Measurements from ENCODE around the gene HDAC4. TPM values are rescaled to one million over a fixed set of nuclear protein-coding genes. Genes with fewer than 3 reads are reported as not detected.
A peak's percentile ranks its signal among the peaks of the same experiment; 100 is the strongest.
"Not testable (repeated sequence)": the region's sequence is repeated elsewhere in the genome, so short reads cannot be mapped to it uniquely, and the experiment has no call there.

The HDAC4 gene
- total RNA-seq, 1 donor from 2014 or later = 30.7 TPM

DNA sequence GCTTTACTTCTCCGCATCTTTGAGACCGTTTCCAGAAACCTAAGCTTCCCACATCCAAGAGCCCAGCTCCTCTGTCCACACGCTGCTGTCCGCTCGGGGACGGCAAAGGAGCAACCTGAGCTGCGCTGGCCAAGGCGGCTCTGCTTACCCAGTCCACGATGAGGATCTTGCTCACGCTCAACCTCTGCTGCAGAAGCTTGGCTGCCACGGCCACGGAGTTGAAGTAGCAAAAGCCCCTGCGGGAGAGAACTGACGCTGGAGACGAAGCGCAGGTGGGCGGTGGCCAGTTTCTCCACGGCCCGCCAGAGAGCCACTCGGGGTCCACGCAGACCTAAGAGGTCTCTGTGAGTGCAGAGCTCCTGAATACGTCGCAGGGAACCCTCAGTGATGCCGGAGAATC, 316.8 kb downstream of the HDAC4 start:
- no peak for ATAC-seq
- no peak for DNase-seq (ENCODE audit: missing footprints)
- intact Hi-C loops (cut with DNase I) = no loop called here

DNA sequence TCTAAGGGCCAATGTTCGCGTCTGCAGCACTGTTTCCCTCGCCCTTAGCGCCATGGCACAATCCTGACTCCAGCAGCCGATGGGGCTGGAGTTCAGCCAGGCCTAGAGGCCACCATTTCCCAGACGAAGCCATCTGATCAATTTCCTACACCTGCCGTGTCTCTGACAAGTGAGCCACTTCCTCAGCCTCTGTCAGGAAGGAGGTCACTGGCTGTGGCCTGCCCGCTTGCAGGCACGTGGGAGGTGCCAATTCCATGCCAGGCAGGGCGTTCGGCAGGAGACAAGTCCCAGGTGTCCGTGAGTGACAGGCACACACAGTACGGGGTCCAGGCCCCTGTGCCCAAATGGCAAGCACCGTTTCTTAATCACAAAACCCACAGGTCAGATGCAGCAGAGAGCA, 318.4 kb downstream of the HDAC4 start:
- intact Hi-C loops (cut with DNase I) = no loop called here
- ATAC-seq = no peak
- no peak for DNase-seq (ENCODE audit: missing footprints)

DNA sequence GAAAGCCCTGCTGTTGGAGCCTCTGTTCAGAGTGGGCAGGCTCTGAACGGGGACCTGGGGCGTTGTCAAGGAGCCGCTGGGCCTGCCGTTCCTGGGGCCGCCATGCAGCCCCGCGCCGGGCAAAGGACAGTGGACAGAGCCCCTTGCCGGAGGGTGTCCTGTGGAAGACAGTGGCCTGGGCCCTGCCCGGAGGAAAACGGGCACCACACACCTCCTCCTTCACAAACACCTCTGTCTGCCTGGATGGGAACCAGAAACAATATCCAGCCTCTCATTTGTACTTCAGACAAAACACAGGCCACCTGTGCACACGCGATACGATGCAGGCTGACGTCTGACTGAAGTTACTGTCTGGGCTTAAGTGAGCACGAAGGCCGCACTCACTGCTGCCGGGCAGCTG, 319.2 kb downstream of the HDAC4 start:
- DNase-seq (ENCODE audit: missing footprints) = no peak
- intact Hi-C loops (cut with DNase I) = no loop called here
- no peak for ATAC-seq

DNA sequence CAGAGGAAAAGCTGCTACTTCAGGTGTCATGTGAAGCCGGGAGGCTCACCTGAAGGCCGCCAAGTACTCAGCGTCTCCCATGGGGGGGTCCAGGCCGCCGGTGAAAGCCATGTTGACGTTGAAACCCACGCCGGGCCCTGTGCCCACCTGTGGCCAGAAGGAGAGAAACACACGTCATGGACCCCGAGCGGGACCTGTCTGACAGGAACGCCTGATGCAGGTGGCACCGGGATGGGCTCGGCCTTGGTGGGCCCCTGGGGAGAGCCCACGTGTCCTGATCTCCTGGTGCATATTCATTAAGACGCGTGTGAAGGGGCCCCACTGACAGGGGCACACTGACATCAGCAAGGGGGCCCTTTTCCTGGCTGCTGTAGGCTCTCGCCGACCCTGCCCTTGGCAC, 319.8 kb downstream of the HDAC4 start:
- ATAC-seq = no peak
- no peak for DNase-seq (ENCODE audit: missing footprints)
- intact Hi-C loops (cut with DNase I) = no loop called here

DNA sequence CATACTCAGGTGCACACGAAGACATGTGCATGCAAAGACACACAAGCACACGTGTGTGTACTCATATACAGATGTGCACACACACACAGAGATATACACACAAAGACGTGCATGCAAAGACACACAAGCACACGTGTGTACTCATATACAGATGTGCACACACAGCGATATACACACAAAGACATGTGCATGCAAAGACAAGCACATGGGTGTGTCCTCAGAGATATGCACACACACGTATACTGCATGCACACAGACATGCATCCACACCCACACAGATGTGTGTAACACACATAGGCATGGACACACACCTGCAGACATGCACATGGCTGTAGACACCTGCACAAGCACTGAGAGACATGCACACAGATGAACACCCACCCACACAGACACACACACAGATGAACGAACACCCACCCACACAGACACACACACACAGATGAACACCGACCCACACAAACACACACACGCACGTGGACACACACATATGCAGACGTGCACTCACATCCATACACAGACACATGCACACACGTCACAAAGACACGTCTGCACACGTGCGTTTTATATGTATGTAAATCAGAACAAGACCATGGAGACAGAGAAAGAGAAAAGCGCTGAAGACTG, 321.0 kb downstream of the HDAC4 start:
- intact Hi-C loops (cut with DNase I) = no loop called here
- DNase-seq (ENCODE audit: missing footprints) = no peak
- ATAC-seq = no peak

DNA sequence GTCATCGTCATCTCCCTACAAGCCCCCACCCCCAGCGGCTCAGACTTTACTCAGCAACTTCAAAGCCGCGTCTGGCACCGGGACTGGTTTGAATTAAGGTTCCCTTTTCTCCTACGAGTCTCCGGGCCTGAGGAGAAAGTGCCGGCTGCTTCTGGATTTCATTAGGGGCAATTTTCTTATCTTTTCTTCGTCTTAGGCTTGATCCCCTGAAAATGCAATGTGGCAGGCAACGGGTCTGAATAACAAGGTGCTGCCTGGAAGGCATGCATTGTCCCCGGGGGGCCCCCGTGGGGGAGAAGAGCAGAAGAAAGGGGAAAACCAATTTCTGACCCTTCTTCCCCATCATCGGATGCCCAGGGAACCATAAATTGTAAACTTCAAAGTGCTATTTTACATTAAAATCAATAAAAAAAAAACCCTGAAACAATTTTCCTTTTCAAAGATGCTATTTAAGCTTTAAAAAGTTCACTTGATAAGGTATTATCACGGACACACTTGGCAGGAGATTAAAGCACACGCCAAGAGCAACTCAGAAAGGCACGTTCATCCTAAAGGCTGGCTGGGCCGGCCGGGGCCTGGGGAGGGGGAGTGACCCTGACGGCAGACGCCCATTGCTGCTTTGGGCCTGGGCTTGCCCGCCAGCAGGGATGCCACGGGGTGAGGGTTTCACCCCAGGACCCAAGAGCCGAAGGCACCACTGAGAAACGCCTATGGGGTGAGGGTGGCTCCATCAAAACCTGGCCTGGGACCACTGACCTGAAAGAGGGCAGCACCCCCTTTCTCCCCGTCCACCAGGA, 322.5 kb downstream of the HDAC4 start:
- DNase-seq (ENCODE audit: missing footprints) (no peak), ATAC-seq (no peak)
- intact Hi-C loops (cut with DNase I) = no loop called here

DNA sequence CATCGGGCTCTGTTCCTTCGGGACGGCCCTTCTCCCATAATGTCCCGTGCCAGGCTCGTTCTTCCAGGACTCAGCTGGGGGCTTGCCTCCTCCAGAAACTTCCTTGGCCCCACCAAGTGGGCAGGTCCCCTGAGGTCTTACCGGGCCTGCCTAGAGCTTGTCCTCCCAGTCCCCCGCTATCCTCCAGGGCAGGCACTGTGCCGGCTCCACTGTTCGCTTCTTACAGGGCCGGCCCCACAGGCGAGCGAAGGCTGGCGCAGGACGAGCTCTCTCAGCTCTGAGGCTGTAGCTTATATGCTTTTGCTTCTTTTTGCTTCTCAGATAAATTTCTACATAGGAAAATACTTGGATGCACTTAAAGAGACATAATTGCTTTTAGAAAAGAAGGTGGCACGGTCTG, 323.6 kb downstream of the HDAC4 start:
- intact Hi-C loops (cut with DNase I) = no loop called here
- ATAC-seq (no peak), DNase-seq (ENCODE audit: missing footprints) (no peak)

DNA sequence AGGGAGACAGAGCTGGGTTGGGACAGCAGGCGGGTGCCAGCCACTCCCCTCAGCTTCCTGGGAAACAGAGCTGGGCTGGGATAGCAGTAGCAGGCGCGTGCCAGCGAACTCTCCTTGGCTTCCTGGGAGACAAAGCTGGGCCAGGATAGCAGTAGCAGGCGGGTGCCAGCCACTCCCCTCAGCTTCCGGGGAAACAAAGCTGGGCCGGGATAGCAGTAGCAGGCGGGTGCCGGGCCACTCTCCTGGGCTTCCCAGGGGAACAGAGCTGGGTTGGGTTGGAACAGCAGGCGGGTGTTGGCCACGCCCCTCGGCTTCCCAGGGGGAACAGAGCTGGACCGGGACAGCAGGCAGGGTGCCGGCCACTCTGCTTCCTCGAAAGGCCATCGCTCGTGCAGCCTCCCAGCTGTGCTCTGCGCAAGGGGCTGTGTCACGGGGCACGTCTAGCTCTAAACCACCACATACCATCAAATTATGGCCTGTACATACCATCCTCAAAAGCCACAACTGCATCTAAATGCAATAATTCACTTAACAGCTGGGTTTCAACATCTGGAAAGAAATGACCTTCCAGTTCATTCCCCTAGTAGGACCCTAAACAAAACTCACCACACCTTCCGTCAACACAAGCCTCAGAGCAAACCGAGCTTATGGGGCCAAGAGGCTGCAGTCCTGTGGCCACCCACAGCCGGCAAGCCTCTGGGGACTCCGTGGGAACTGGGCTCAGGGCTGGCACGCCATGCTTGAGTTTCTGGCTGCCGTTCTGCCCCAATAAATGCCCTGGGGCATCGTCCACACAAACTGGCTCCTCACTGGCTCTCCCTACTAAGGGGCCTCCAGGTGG, 324.7 kb downstream of the HDAC4 start:
- intact Hi-C loops (cut with DNase I) = no loop called here
- ATAC-seq (peak; percentile 6), DNase-seq (ENCODE audit: missing footprints) (no peak)

DNA sequence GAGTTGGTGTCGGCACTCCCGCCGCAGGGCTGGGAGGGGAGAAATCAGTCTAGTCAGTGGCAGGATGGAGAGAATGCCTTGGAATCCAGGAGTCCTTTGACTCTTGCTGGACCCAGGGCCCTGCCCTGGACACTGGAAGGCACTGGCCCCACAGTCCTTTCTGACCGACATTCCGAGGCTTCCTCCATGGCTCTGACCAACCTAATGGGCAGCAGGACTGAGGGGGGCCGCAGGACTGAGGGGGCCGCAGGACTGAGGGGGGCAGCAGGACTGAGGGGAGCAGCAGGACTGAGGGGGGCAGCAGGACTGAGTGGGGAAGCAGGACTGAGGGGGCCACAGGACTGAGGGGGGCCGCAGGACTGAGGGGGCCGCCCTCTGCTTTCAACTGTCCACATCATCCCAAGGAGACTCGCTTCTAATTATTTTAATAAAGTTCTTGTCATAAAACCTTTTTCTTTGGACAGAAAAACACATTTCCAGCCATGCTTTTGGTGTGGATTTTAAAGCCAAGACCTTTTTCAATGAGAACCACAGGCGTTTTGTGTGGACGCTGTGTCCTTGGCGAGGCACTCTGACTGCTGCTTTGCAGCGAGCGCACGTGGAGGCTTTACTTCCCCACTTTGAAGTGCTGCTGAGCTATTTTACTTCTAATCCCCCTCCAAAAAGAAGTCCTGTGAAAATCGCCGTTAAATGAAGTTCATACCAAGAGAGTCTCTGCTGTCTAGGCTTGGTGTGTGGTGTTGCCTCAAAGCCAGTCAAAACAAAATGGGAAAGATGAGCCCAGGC, 326.9 kb downstream of the HDAC4 start:
- DNase-seq (ENCODE audit: missing footprints) = no peak
- intact Hi-C loops (cut with DNase I) = no loop called here
- ATAC-seq = no peak

DNA sequence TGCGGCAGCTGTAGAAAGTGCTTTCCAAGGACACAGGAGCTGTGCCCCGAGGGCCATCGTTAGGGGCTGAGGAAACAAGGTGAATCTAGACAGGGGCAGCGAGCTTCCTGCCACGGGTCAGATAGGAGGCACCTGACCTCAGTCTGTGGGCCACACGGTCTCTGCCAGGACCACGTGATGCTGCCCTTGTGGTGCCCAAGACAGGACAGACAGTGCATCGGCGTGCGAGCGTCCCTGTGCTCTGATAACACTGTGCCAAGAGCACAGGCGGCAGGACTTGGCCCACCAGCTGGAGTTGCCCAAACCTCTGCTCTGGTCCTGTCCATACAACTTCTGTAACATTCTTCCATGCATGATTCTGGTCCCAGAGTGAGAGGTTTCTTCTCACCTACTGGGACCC, 327.6 kb downstream of the HDAC4 start:
- no peak for DNase-seq (ENCODE audit: missing footprints)
- intact Hi-C loops (cut with DNase I) = no loop called here
- peak; percentile 91 for ATAC-seq

DNA sequence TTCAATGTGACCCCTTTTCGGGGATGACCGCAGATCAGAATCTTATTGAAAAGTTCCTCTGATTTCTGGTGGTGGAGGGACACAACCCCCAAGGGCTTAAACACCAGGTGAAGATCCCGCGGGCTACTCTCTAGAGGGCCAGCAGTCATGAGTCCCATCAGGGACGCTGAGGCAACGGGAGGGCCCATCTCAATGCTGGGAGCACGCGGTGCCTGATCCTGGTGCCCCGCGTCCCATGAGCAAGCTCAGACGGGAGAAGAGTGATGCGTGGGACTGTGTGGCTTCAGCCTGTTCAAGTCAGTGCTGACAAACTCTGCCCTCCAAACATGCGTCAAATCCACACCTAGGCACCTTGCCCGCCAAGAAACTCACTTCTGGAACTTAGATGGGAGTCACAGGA, 328.0 kb downstream of the HDAC4 start:
- no peak for ATAC-seq
- intact Hi-C loops (cut with DNase I) = no loop called here
- no peak for DNase-seq (ENCODE audit: missing footprints)

DNA sequence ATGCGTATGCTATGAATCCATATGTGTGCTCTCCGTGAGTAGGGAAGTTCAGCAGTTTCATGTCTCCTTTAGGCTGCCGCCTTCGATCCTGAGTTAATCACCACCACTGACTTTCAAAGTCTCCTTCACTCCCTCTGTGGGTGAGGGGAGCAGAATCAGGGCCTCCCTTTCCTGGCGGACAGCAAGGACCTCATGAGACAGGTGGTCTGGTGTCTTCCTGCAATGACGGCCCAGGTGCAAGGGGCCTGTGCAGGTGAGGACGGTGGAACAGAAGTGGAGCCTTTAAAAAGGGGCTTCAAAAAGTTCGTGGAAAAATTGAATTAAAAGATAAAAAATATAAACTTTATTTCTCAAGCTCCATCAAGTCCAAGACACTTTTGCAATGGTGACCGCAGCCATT, 330.4 kb downstream of the HDAC4 start:
- ATAC-seq = no peak
- no peak for DNase-seq (ENCODE audit: missing footprints)
- intact Hi-C loops (cut with DNase I) = no loop called here

DNA sequence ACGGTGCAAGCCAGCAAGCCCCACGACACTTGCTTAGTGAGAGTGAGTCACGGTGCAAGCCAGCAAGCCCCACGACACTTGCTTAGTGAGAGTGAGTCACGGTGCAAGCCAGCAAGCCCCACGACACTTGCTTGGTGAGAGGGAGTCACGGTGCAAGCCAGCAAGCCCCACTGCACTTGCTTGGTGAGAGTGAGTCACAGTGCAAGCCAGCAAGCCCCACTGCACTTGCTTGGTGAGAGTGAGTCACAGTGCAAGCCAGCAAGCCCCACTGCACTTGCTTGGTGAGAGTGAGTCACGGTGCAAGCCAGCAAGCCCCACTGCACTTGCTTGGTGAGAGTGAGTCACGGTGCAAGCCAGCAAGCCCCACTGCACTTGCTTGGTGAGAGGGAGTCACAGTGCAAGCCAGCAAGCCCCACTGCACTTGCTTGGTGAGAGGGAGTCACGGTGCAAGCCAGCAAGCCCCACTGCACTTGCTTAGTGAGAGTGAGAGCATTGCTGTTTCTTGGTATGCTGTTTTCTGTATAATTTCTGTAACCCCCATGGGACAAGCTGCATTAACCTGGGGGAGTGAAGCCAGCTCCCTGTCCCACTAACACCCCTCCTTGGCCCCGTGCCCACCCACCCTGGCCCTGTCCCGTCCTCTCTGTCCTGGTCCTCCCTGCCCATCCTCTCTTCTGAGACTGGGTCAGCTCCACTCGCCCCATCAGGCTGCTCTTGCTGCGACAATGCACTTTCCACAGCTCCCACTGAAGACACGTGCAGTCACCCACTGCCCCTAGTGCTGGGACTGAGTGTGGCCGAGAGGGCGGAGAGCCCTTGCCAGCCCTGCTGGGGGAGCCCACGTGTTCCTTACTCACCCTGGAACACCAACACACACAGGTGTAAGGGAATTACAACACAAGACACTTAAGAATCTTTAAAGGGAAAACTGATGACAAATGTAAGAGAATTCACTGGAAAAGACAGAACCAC, 331.2 kb downstream of the HDAC4 start:
- intact Hi-C loops (cut with DNase I); DNase-seq (ENCODE audit: missing footprints); ATAC-seq: not testable (repeated sequence)

DNA sequence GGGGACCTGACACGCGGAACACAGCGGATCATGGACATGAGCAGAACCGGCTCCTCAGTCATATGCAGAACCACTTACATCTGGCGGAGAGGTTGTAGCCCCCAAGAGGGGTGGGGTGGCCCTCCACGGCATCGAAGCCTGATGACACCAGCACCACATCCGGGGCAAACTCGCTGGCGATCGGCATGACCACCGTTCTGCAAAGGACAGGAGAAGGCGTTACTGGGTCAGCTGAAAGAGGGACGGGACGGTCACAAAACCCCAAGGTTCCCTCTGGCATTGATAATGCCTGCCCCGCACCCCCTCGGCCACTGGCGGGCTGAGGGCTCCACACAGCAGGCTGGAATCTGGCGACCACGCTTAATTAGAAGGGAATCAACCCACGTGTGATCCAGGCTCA, 332.4 kb downstream of the HDAC4 start:
- intact Hi-C loops (cut with DNase I) = no loop called here
- ATAC-seq = no peak
- no peak for DNase-seq (ENCODE audit: missing footprints)

DNA sequence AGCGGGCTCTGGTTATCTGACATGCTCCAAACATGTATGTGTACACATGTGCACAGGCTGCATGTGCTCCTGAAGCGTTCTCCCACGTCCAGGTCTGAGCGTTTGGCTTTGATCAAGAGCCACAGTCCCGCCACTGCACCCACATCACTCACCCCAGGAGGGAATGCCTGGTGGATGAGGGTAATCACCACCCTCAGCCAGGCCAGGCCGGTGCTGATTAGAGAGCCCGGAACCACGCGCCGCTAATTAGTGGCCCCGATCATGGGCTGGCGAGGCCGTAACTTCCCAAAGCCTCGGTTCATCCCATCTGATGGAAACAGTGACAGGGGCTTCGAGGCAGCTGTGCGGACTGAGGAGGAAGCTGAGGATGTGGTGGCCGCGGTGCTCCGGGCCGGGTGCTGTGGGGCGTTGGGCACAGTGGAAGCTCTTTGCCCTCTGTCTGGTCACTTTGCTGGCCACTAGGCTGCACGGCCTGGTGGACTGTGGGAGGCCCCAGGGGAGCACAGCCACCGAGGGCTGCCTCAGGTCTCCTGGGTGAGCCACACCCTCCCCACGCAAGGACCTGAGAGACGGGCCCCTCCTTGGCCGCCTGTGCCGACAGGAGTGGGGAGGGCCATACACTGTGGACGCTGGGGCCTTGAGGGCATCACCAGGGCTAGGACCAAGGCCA, 333.5 kb downstream of the HDAC4 start:
- ATAC-seq = no peak
- no peak for DNase-seq (ENCODE audit: missing footprints)
- intact Hi-C loops (cut with DNase I) = no loop called here

DNA sequence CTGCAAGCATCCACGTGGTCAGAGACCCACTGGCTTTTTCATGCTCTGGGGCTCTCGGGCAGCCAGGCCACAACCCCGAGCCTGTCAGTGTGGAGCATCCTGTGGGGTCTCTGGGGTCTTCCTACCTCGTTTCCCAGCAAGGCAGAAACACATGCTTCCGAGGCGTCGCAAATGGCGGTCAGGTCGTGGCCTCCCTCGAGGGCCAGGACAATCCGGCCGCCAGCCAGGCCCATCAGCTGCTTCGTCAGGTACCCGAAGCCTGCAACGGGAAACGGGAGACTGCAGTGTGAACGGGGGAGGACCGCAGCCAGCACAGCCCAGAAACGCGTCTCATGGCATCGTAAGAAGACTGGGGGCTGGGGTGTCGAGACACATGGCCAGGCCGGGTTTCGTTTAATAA, 334.2 kb downstream of the HDAC4 start:
- intact Hi-C loops (cut with DNase I) = no loop called here
- DNase-seq (ENCODE audit: missing footprints) = no peak
- ATAC-seq = no peak

DNA sequence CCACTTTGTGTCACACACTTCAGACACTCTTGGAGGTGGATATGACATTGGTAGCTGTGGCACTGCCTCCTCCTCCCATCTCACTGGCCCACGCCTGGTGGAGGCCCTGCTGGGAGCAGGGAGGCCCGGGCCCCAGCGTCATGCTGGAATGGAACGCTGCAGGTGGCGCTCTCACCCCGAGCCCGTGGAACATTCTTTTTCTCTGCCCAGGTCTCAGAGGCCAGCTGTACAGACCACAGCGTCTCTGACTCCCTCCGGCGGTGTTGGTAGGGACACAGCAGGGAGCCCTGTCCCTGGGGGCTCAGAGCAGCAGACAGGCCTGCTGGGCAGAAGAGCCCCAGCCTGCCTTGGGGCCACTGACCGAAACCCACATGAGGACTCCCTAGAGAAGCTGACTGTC, 334.9 kb downstream of the HDAC4 start:
- DNase-seq (ENCODE audit: missing footprints) = no peak
- intact Hi-C loops (cut with DNase I) = no loop called here
- no peak for ATAC-seq

DNA sequence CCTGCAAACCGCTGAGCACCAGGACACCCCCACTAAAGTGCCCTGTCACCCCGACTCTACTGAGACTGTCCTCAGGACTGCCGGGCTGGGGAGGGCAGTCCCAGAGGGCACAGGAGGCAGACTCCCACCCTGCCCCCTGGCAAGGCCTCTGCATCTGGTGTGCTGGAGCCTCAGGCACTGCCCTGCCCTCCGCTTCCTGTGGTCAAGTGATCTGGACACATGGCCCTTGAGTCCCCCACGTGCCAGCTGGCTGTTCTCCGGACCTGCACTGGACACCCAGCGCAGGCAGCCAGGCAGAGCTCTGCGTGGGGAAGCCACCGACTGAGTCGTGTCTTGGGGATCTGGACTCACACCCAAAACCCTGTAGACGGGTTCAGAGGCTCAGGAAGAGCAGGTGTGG, 335.3 kb downstream of the HDAC4 start:
- intact Hi-C loops (cut with DNase I) = no loop called here
- DNase-seq (ENCODE audit: missing footprints) = no peak
- no peak for ATAC-seq
